Loucy (cell line): ENCODE data around the gene NCMAP.
A peak's percentile ranks its signal among the peaks of the same experiment; 100 is the strongest.
"Not testable (repeated sequence)": the region's sequence is repeated elsewhere in the genome, so short reads cannot be mapped to it uniquely, and the experiment has no call there.

Experiments
- H2AFZ ChIP-seq: fragments of 200-600 bp; sonication (generic); 2 replicates; pipeline ENCODE4 v1.6.0; 2016; ENCODE audit warnings: antibody characterized with exemption, mild to moderate bottlenecking, low read length, moderate library complexity
- H3F3A ChIP-seq: fragments of 200-600 bp; 2 replicates; pipeline ENCODE4 v1.6.0; 2016; ENCODE audit warnings: antibody characterized with exemption, low read depth, mild to moderate bottlenecking
- H3K27me3 ChIP-seq: fragments of 200-600 bp; sonication (generic); 2 replicates; pipeline ENCODE4 v1.6.1; 2014; ENCODE audit warnings: low read length, mild to moderate bottlenecking; ENCODE audit not compliant: insufficient read depth, poor library complexity, severe bottlenecking
- H3K36me3 ChIP-seq: fragments of 200-600 bp; sonication (generic); 2 replicates; pipeline ENCODE4 v1.6.1; 2016; ENCODE audit warnings: low read length; ENCODE audit not compliant: insufficient read depth
- H3K4me1 ChIP-seq: fragments of 200-600 bp; sonication (generic); 2 replicates; pipeline ENCODE4 v1.5.1; 2014; ENCODE audit warnings: low read length, mild to moderate bottlenecking; ENCODE audit not compliant: insufficient read depth, poor library complexity, severe bottlenecking
- H3K4me2 ChIP-seq: fragments of 200-600 bp; sonication (generic); 2 replicates; pipeline ENCODE4 v1.6.0; 2014; ENCODE audit warnings: antibody characterized with exemption, low read length, low read depth, mild to moderate bottlenecking; ENCODE audit not compliant: poor library complexity, severe bottlenecking
- H3K4me3 ChIP-seq: fragments of 200-600 bp; sonication (generic); 2 replicates; pipeline ENCODE4 v1.5.1; 2014; ENCODE audit warnings: low read length, mild to moderate bottlenecking, mixed read lengths; ENCODE audit not compliant: poor library complexity, severe bottlenecking
- H3K79me2 ChIP-seq: fragments of 200-600 bp; sonication (generic); 2 replicates; pipeline ENCODE4 v1.6.1; 2014; ENCODE audit warnings: low read length; ENCODE audit not compliant: insufficient read depth
- H3K9ac ChIP-seq: fragments of 200-600 bp; sonication (generic); 2 replicates; pipeline ENCODE4 v1.6.0; 2014; ENCODE audit warnings: mild to moderate bottlenecking, low read depth, low read length, moderate library complexity; ENCODE audit not compliant: poor library complexity, severe bottlenecking
- H3K9me2 ChIP-seq: fragments of 200-600 bp; sonication (generic); replicated peaks from 2 replicates; pipeline ENCODE4 v1.6.1; 2016; ENCODE audit warnings: low read depth, low read length, mixed read lengths
- H3K9me3 ChIP-seq: fragments of 200-600 bp; sonication (generic); 2 replicates; pipeline ENCODE4 v1.6.1; 2014; ENCODE audit warnings: mild to moderate bottlenecking, antibody characterized with exemption, low read length, low read depth; ENCODE audit not compliant: insufficient read depth
- H4K20me1 ChIP-seq: fragments of 200-600 bp; sonication (generic); 2 replicates; pipeline ENCODE4 v1.6.0; 2014; ENCODE audit warnings: antibody characterized with exemption, low read length, mild to moderate bottlenecking; ENCODE audit not compliant: insufficient read depth, poor library complexity, severe bottlenecking
- CTCF ChIP-seq: fragments of 200-600 bp; sonication (generic); conservative IDR thresholded peaks from 2 replicates; pipeline ENCODE4 v1.5.1; 2014; ENCODE audit warnings: mild to moderate bottlenecking, antibody characterized with exemption, low read length
- EZH2phosphoT487 ChIP-seq: fragments of 200-600 bp; IDR thresholded peaks from 2 replicates; pipeline ENCODE4 v1.6.1; 2018; ENCODE audit warnings: antibody characterized with exemption, mild to moderate bottlenecking, moderate library complexity, borderline replicate concordance

Gene NCMAP

DNA sequence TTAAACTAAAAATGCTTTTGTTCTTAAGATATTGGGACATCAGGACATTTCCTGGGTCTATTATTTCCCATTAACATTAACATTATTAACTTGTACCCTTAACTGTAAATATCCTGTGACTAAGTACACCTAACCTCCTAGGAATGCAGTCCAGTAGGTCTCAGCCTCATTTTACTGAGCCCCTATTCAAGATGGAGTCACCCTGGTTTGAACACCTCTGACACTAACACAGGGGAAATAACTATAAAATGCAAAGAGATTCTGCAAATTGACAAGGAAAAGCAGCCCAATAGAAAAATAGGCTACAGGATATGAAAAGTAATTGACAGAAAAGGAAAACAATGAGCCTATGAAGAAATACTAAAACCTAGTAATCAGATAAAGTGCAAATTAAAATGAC, 11.6 kb upstream of the NCMAP start:
- no peaks in the 10 kb centered on the region for H4K20me1 ChIP-seq
- H3K36me3 ChIP-seq, result no peaks in the 10 kb centered on the region
- no peak overlapping the region for H2AFZ ChIP-seq
- no peak overlapping the region for H3K4me2 ChIP-seq
- H3K9me3 ChIP-seq, result no peaks in the 10 kb centered on the region
- TF ChIP-seq CTCF (no peak), EZH2phosphoT487 (no peak)
- H3K9me2 ChIP-seq, result no peaks in the 10 kb centered on the region
- peaks cover 26% of the 10 kb centered on the region for H3K4me1 ChIP-seq
- H3K4me3 ChIP-seq, result no peak overlapping the region
- H3K27me3 ChIP-seq, result no peaks in the 10 kb centered on the region
- no peaks in the 10 kb centered on the region for H3K79me2 ChIP-seq
- H3F3A ChIP-seq, result no peaks in the 10 kb centered on the region
- no peak overlapping the region for H3K9ac ChIP-seq

GRCh38 chr1:24545662-24546061, 10.2 kb upstream of the NCMAP start:
- TF ChIP-seq EZH2phosphoT487 (no peak), CTCF (no peak)
- Histone ChIP-seq H3K4me3 (no peak overlapping the region), H2AFZ (no peak overlapping the region), H3K79me2 (no peaks in the 10 kb centered on the region), H3K4me2 (no peak overlapping the region), H3F3A (no peaks in the 10 kb centered on the region), H4K20me1 (no peaks in the 10 kb centered on the region), H3K9me2 (no peaks in the 10 kb centered on the region), H3K9ac (no peak overlapping the region), H3K9me3 (no peaks in the 10 kb centered on the region), H3K27me3 (no peaks in the 10 kb centered on the region), H3K36me3 (no peaks in the 10 kb centered on the region), H3K4me1 (peaks cover 12% of the 10 kb centered on the region)

- no peak overlapping the region for H3K9ac ChIP-seq
- no peaks in the 10 kb centered on the region for H3K79me2 ChIP-seq
- no peak overlapping the region for H3K4me2 ChIP-seq
- no peaks in the 10 kb centered on the region for H3F3A ChIP-seq
- H4K20me1 ChIP-seq, result no peaks in the 10 kb centered on the region
- H3K9me3 ChIP-seq, result no peaks in the 10 kb centered on the region
- H3K4me3 ChIP-seq, result no peak overlapping the region
- no peaks in the 10 kb centered on the region for H3K9me2 ChIP-seq
- H3K27me3 ChIP-seq, result no peaks in the 10 kb centered on the region
- H3K36me3 ChIP-seq, result no peaks in the 10 kb centered on the region
- peak overlapping the region; percentile 45; the same call in 1 of the 2 replicates for H2AFZ ChIP-seq
- TF ChIP-seq EZH2phosphoT487, result no peak
- H3K4me1 ChIP-seq, result no peaks in the 10 kb centered on the region
These were observed 8.7 kb upstream of the NCMAP start for GRCh38 chr1:24547195-24547594.

DNA sequence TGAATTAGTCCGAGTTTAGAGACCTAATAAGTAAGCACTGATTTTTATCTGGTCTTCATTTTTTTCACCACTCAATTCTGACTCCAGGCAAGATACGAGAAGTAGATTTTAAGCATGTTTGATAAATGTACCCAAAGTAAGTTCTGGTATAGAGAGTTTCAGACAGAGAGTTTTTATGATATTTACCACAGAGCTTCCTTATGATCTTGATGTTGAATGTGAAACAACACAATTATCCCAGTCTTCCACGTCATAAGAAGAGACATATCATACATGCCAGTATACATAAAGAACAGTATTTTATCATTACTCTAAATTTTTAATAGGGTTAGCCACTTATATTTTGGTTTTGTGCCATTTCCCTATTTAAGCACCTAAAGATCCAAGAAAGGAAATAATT, 7.8 kb upstream of the NCMAP start:
- Histone ChIP-seq H3K4me3 (no peak overlapping the region), H3K9me2 (no peaks in the 10 kb centered on the region), H4K20me1 (no peaks in the 10 kb centered on the region), H3K4me1 (no peaks in the 10 kb centered on the region), H3K27me3 (no peaks in the 10 kb centered on the region), H2AFZ (no peak overlapping the region), H3K4me2 (no peak overlapping the region), H3K36me3 (no peaks in the 10 kb centered on the region), H3K79me2 (no peaks in the 10 kb centered on the region), H3K9ac (no peak overlapping the region), H3F3A (no peaks in the 10 kb centered on the region), H3K9me3 (no peaks in the 10 kb centered on the region)
- TF ChIP-seq CTCF, result no peak
- TF ChIP-seq EZH2phosphoT487, result no peak

DNA sequence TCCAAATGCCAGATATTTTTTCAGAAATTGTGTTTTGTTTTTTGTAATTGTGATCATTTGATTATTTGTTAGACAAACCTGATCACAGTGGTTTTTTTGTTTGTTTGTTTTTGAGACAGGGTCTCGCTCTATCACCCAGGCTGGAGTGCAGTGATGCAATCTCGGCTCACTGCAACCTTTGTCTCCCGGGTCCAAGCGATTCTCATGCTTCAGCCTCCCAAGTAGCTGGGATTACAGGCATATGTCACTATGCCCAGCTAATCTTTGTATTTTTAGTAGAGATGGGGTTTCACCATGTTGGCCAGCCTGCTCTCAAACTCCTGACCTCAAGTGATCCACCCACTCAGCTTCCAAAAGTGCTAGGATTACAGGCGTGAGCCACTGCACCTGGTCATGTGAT, 6.7 kb upstream of the NCMAP start:
- H3K27me3 ChIP-seq, H3K9me2 ChIP-seq, H3K9me3 ChIP-seq, H3K4me2 ChIP-seq, H3K9ac ChIP-seq, H4K20me1 ChIP-seq, H3K36me3 ChIP-seq, H2AFZ ChIP-seq, H3K79me2 ChIP-seq, H3F3A ChIP-seq, H3K4me1 ChIP-seq, H3K4me3 ChIP-seq: not testable (repeated sequence)
